ENCODE data around the gene CAPN11. TPM values are rescaled to one million over a fixed set of nuclear protein-coding genes. Genes with fewer than 3 reads are reported as not detected.
A peak's percentile ranks its signal among the peaks of the same experiment; 100 is the strongest.

The CAPN11 gene
- total RNA-seq, 1 donor from 2014 or later: not detected

- no peak for DNase-seq (ENCODE audit: low read depth)
- no peak overlapping the region for H3K4me3 ChIP-seq (ENCODE audit: low read depth, low read length)
- TF ChIP-seq CTCF (conservative IDR thresholded peaks at IDR 0.05; ENCODE audit: low read depth, low read length): no peak
These were observed 26.1 kb upstream of the CAPN11 start for GRCh38 chr6:44132476-44132875.

GRCh38 chr6:44133003-44133931 is 25.4 kb upstream of the CAPN11 start:
- no peak for DNase-seq (ENCODE audit: low read depth)
- H3K4me3 ChIP-seq (ENCODE audit: low read depth, low read length): no peak overlapping the region
- TF ChIP-seq CTCF (conservative IDR thresholded peaks at IDR 0.05; ENCODE audit: low read depth, low read length): no peak

DNA sequence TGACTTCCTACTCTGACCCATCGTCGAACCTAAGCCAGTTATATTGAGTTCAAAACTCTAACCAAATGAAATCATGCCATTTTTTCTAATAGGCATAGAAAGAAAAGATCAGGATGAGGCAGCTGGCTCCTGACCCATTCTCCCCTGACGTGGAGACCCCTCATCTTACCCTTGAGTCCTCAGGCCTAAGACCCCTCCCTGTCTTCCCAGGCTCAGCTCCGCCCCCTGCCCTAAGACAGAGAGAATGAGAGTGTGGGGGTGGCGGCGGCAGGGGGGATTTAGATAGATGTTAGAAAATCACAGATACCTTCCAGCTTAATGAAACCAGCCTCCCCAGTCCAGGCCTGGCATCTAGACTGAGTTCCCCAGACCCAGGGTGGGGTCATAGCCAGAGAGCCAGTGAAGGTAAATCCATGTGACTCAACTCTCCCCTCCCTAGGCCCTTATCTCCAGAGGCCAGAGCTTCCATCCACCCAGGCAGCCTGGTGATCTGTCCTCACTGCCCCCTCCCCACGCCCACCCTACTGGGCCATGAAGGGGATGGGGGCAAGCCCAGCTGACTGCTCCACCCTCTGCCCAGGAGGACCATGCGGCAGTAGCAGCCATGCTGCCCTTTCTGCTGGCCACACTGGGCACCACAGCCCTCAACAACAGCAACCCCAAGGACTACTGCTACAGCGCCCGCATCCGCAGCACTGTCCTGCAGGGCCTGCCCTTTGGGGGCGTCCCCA is 24.5 kb upstream of the CAPN11 start:
- no peak overlapping the region for H3K4me3 ChIP-seq (ENCODE audit: low read depth, low read length)
- no peak for TF ChIP-seq CTCF (conservative IDR thresholded peaks at IDR 0.05; ENCODE audit: low read depth, low read length)
- DNase-seq (ENCODE audit: low read depth): no peak

- no peak for TF ChIP-seq CTCF (conservative IDR thresholded peaks at IDR 0.05; ENCODE audit: low read depth, low read length)
- DNase-seq (ENCODE audit: low read depth): no peak
- no peak overlapping the region for H3K4me3 ChIP-seq (ENCODE audit: low read depth, low read length)
These were observed 23.4 kb upstream of the CAPN11 start for GRCh38 chr6:44135173-44135758.

- DNase-seq (ENCODE audit: low read depth): no peak
These were observed 22.7 kb upstream of the CAPN11 start for GRCh38 chr6:44135875-44136274.

More at GRCh38 chr6:44135875-44136274, 22.7 kb upstream of the CAPN11 start:
- peak; percentile 19 for TF ChIP-seq CTCF (conservative IDR thresholded peaks at IDR 0.05; ENCODE audit: low read depth, low read length)
- H3K4me3 ChIP-seq (ENCODE audit: low read depth, low read length): no peak overlapping the region

All from epithelial cell of proximal tubule (primary cell).